Fibroblast of upper back skin (primary cell): Measurements from ENCODE around the gene TFAM.

Source experiments
- DNase-seq: peaks from one replicate; pipeline ENCODE4 v3.0.0-alpha.2; 2013

The TFAM gene

DNA sequence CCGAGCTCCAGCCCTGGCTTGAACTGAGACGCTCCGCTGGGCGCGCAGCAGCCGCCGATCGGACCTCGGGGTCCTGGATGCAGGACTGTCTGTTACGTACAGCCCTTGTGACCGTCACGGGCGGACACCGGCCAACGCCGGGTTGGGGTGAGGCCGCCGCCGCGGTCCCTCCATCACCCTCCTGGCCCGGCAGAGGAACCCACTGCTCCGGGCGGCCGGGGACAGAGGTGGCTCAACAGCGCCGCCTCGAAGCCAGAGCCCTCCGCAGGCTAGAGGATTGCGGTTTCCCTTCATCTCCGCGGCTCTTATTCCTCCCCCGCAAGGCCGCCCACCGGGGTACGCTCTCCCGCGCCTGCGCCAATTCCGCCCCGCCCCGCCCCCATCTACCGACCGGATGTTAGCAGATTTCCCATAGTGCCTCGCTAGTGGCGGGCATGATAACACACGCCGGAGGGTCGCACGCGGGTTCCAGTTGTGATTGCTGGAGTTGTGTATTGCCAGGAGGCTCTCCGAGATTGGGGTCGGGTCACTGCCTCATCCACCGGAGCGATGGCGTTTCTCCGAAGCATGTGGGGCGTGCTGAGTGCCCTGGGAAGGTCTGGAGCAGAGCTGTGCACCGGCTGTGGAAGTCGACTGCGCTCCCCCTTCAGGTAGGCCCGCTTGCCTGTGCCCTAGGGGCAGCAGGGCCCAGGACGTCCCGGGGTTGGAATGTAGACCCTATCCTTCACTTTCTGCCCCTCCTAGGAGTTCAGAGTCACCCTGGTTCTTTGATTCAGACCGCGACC is at the start of gene TFAM:
Gene TFAM, plus strand, starts transcription at position 412 of the 785 bp plus-strand sequence. Its CDS starts 138 bp downstream, at position 550.
- DNase-seq: peak; percentile 94

DNA sequence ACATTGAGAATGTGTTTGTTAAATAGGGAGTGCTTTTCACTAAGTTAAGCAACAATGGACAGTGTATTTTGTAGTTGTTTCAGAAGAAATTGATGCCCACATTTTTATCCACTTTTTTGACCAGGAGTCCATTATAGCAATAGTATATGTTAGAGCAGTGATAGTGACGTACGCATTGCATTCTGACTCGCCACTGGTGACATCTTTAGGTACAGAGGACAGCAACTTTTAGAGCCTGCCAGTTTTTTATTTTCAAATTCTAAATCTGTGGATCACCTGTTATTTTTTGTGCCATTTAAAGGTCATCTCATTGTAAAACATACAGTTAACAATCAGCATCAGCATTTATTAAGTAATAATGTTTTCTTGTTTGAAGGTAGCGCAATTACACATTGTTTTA is 49.0 kb upstream of the TFAM start:
- no peak for DNase-seq

DNA sequence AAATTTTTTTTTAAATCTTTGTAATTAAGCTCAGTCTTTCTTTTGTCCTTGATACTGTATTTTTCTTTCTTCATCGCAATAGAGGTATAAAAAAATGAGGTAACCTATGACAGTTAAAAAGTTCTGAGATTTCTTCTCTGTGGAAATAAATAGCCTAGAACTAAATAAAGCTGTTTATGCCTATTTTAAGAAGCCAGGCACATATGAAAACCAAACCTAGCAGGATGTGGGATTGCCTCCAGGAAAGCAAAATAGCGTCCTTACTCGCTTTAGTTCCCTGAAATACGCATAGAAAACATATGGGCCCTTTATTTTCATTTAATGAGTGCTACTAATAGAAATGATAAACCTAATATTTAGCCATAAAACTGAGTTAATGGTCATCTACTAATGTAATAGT is 43.8 kb upstream of the TFAM start:
- no peak for DNase-seq

DNA sequence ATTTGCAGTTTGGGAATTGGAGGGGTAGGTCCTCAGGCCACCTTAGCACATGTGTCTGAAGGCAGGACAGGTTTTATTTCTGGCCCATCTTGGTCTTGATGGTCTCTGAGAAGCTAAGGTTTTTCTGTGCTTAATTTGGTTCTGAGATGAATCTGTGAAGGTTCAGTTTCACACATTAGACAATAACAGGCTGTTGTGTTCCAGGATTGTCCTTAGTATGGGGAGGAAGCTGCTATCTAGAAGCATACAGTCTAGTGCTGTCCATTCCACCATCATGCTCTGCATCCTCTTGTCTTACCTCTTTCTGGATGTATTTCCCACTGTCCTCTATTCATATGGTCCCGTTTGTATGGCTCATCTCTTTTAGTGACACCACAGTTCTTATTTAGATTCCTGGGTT is 43.3 kb upstream of the TFAM start:
- no peak for DNase-seq

DNA sequence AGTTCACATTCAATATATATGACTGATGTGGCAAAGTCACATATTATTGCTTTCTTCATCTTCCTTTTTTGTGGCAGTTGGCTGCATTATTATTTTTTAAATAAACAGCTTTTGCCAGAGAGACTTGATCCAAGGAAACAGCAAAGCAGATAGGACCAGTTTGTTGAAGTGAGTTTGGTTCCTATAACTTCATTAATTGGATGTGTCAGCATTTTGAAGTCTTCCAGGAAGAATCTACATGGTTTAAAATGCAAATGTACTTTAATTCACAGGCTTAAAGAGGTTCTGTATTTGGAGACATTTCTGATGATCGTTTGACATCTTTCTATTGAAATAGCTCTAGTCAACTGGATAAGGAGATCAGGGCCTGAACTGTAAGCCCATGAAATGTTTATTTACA is 37.2 kb upstream of the TFAM start:
- DNase-seq: no peak

DNA sequence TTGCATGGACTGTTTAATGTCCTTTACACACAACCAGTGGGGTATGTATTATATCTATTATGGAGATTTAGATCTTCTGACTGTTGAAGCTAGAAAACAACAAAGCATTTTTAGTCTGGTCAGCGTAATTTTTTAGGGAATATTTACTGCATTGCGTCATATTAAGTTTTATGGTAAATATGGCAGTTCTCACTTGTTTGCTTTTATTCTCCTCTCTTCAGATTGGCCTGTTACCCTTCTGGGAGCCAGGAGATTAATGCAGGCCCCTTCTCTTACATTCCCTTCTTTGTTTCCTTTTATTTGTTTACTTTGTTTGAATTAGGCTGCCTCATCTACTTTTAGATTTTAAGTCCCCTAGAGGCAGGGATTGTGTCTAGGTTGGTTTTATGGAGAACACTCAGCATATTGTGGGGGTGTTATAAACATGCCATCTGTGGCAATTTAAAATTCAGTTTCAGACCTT is 36.6 kb upstream of the TFAM start:
- no peak for DNase-seq

DNA sequence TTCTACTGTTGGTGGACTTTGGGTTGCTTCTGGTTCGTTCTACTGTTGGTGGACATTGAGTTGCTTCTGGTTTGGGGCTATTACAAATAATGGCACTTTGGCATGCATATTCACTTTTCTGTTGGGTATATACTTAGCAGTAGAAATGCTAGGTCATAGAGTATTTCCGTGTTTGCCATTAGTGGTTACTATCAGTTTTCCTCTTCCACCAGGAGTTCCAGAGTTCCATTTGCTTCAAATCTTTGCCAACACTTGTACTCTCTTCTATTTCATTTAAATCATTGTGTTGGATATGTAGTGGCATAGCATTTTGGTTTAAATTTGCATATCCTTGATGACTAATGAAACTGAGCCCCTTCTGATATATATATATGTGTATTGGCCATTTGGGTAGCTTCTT is 35.2 kb upstream of the TFAM start:
- DNase-seq: no peak

DNA sequence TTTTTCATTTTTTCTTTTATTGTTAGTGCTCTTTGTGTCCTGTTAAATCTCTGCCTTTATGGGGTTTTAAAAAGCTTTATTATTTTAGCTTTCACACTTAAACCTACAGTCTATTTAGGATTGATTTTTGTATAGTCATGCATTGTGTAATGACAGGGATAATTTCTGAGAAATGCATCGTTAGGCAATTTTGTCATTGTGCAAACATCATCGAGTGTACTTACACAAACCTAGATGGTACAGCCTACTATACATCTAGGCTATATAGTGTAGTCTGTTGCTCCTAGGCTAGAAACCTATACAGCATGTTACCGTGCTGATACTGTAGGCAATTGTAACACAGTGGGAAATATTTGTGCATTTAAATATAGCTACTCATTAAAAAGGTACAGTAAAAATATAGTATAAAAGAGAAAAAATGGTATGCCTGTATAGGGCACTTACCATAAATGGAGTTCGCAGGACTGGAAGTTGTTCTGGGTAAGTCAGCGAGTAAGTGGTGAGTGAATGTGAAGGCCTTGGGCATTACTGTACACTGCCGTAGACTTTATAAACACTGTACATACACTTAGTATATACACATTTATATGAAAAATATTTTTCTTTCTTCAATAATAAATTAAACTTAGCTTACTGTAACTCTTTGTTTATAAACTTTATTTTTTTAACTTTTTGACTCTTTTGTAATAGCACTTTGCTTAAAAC is 34.4 kb upstream of the TFAM start:
- DNase-seq: no peak

DNA sequence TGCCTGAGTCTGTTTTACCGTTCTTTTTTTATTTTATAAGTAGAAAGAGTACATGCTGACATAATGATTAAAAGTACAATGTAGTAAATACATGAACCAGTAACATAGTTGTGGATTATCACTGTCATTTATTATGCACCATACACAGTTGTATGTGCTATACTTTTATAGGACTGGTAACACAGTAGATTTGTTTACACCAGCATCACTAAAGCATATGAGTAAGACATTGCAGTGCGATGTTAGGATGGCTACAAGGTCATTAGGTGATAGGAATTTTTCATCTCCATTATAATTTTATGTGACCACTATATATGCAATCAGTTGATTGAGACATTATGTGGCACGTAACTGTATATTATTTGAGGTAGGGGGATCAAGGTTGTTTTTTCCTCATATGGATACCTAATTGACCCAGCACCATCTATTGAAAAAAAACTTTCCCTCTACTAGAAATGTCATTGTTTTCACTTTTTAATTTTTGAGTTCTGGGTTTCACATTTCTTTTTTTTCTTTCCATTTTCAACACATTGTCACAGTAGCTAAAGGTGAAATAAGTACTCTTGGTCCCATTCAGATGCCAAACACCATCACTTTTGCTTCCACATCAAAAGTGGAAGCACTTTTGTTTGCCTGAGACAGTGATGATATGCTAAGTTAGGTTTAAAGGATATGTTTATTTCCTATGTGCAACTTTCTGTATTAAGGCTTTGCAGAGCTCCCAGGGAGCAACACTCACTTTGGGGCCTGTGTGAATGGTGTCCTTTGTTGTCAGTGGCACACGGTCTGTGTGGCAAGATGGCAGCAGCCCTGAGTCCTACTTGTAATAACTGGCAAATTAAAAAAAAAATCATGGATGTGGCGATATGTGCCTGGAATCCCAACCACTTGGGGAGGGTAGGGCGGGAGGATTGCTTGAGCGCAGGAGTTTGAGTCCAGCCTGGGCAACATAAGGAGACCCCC is 33.3 kb upstream of the TFAM start:
- no peak for DNase-seq

DNA sequence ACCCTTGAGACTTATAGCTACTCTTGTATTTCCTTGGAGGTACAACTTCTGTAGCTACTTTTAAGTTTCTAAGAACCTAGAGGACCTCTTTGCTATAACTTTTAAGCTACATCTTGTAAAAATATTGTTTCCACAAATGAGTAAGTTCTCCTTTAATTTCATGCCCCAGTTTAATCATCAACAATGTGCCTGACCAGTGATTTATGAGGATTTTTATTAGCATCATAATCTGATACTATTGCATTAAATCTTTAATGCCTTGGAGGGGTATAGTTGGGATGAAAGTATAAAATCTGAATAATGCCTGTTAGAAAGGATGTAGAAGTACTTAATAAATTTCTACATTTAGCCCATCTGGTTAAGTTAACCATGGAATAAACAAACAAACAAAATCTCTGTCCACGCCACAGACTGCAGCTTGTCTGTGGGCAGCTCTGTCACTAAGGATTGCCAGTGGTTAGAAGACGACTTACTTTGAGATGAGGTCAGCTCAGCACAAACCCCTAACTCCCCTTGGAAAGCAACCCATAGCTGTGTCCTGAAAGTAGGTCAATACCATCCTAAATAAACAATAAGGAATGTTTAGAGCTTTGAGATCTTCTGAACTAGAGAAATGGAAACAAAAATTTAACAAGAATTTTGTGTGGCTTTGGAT is 32.1 kb upstream of the TFAM start:
- DNase-seq: no peak

DNA sequence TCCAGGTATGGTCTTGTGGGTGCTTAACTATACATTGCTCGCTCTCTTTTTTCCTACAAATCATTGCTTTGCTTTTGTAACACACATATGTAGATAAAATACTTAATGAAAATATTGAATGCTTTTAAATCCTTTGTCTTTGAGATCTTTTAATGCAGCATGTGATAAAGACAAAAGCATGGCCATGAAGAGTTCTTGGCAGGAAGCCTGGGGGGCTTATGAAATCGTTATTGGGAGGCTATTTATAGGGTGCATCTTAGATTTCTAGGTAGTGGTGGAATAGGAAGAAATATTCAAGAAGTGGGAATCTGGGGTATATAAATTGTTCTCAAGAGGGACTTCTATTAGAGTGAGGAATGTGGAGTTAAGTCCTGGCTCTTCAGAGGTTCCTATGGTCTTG is 28.5 kb upstream of the TFAM start:
- DNase-seq: peak; percentile 23

DNA sequence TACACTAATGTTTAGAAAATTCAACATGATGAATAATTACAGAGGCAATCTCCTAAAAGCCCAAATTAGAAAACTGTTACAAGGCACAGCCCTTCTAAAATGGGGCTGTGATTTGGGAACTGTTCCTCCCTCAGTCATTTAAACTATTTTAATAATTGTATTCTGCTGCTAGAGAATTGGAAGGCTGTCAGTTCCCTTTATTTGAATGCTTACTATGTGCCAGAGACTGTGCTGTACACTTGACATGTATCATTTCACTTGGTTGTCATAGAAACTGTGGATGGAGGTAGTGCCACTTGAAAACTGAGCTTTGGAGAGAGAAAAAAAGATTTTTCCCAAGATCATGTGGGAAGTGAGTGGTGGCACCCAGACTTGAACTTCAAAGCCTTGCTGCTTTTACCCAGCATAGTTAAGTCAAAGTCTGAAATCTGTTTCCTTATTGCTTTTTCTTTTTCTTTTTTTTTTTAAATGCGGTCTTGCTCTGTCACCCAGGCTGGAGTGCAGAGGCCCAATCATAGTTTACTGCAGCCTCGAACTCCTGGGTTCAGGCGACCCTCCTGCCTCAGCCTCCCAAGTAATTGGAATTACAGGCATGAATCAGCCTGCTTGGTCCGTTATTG is 26.8 kb upstream of the TFAM start:
- DNase-seq: no peak

DNA sequence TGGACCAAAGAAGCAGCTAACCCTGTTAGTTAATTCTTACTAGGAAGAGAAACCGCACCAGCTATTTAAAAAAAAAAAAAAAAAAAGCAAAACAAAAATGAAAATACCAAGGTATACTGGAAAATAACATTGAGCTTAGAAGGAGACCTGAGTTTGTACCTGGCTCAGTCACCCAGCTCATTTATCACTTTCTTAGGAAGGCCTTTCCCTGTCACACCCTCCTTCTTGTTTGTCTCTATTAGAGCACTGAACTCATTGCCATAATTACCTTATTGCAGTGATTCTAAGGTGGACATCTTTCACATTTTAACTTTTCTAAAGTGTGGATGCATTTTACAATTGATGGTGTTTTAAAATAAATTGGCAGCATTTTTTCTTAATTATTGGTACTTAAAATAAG is 26.3 kb upstream of the TFAM start:
- DNase-seq: no peak

DNA sequence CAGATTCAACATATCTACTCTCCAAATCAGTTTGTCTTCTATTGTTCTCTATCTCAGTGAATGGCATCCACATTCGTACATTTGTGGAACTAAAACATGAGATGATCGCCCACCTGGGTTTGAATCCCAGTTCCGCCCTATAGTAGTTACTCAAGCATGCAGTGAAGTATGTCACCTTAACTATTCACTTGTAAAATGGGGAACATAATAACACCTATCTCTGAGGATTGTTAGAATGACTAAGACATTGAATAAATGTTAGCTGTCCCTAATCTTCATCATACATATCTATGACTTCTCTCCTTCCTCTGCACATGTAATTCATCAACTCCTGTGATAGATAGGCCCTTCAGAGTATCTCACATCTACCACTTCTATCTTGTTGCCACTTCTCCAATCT is 25.7 kb upstream of the TFAM start:
- DNase-seq: no peak

DNA sequence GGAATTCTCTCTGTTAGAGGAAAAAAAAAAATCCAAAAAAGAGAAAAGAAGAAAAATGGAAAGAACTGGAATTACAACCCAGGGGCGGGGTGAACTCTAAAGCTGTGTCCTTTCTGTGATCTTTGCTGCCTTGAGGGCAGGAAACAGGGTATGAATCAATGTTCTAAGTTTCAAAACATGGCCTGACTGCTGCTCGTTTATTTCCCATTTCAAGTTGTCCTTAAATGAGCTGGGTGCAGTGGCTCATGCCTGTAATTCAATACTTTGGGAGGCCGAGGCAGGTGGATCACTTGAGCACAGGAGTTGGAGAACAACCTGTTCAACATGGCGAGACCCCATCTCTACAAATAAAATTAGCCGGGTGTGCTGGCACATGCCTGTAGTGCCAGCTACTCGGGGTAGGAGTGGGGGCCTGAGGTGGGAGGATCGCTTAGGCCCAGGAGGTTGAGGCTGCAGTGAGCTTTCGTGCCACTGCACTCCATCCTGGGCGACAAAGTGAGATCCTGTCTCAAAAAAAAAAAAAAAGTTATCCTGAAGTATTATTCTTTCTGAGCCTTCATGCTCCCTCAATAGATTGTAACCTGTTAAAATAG is 24.7 kb upstream of the TFAM start:
- no peak for DNase-seq

DNA sequence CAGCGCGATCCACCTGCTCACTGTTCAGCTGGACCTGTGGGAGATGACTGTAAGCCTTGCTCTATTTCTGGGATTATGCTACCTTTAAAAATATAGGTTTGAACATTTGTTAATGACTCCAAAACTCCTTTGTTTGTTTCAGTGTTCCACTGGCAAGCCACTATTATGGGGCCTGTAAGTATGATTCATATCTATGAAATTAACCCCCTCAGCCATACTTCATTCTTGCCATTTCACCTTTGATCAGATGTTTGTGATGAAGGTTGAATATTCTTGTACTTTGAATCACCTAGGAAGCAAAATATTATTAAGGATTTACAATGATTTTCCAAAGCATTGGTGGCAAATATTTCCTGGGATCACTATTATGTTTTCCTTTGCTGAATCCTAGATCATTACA is 23.9 kb upstream of the TFAM start:
- no peak for DNase-seq

DNA sequence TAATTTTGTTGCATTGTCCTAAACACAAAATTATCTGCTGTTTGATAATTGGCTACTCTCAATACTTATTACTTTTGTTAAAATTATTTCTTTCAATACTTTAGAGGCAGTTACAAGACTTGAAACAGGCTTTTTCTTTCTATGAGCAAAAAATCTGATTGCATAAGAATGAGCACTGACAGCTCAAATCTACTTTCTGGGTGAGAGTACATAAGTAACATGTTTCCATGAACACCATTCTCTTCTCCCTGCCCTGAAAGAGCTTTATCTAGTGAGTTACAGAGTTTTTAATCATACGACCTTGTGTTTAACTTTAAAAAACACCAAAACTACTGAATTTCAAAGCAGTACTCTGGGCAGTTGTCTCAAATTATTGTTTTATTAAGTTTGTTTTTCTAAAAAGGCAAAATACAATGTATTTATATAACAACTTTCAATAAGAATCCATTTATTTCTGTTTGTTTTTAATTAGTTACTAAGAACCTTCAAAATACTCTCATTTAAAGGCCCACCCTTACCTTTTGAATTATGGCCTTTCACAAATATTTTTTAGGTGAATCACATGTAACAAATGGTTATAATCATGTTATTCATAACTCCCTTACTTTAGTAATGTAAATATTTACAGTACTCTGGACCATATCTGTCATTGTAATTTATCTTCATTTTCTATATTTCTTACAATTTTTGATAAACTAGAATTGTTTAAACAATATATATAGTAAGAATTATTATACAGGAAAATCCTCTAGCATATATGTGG is 23.0 kb upstream of the TFAM start:
- no peak for DNase-seq

DNA sequence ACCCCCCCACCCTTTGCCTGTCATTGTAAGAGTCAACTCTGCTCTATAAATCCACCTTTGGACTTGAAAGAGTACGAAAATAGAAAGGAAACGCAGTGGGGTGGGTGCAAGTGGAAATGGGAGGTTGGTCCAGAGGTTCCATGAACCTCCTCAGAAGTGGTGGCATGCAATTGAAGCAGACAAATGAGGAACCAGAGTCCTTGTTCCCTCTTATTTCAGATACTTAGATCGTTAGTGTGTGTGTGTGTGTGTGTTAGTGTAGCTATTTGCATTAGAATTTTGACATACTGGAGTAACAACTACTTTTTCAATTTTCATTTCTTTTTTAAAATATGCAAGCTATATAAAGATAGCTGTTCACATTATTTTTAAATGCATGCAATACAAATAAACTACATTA is 18.1 kb upstream of the TFAM start:
- no peak for DNase-seq

DNA sequence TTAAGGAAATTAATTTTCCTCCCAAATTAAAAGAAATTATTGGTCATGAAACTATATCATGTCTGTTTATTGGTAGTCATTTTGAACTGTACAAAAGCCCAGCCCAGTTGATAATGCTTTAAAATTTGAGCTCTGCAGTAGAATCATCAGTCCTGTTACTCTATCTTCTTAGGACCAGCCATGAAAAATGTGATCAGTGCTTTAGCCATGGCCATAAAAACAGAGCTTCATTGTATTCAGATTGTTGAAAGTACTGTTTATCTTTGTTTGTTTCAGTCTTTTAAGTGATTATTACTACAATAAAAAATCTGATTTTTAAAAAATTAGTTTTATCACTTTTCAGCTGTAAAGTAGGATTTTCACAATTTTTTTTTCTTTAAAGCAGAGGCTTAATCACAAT is 13.7 kb upstream of the TFAM start:
- no peak for DNase-seq

DNA sequence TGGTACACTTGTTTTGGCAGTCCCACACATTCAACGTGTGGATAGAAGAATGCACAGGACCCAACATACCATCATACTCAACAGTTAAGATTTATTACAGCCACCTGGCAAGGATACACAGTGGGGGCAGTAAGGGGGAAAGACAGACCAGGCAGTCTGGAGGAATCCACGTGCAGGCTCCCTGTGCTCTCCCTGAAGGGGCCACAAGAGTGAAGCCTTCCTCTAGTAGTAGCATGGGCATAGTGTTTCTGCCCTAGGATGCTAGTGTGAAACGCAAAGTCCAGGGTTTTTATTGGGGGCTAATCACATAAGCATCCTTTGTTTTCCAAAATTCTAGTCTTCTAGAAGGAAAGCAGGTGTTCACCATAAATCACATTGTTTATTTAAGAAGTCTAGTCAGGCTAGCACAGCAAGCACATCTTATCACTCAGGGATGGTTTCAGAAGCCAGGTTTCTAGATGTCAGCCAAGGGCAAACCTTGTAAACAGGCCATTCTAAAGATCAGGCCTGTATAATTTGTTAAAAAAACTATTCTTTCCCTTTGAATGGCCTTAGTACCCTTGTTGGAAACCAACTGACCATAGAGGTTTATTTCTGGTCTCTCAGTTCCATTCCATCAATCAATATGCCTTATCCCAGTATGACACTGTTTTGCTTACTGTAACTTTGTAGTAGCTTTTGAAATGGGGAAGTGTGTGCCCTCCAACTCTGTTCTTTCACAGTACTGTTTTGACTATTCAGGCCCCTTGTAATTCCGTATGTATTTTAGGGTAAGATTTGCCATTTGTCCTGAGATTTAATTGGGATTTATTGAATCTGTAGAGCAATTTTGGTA is 12.4 kb upstream of the TFAM start:
- no peak for DNase-seq
